ENCODE data around the gene THADA.
"Not testable (repeated sequence)": the region's sequence is repeated elsewhere in the genome, so short reads cannot be mapped to it uniquely, and the experiment has no call there.

THADA gene

DNA sequence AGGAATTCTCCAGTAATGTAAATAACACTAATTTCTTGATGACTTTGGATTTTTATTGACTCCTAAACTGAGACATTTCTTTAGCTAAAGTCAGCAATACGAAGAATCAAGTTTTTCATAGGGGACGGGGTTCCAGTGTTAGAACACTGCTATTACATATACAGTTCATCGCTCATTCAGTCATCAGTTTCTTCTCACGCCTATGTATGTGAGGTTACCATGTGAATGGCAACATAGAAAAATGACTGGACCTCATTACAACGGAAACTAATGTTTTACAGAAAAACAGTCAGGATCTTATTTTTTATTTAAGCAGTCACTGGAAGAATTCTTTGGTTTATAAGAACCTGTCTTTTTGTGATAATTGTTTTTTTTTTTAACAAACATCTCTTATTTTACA lies 56.4 kb downstream of the THADA start:
- no peak for DNase-seq (ENCODE audit: low spot score)

DNA sequence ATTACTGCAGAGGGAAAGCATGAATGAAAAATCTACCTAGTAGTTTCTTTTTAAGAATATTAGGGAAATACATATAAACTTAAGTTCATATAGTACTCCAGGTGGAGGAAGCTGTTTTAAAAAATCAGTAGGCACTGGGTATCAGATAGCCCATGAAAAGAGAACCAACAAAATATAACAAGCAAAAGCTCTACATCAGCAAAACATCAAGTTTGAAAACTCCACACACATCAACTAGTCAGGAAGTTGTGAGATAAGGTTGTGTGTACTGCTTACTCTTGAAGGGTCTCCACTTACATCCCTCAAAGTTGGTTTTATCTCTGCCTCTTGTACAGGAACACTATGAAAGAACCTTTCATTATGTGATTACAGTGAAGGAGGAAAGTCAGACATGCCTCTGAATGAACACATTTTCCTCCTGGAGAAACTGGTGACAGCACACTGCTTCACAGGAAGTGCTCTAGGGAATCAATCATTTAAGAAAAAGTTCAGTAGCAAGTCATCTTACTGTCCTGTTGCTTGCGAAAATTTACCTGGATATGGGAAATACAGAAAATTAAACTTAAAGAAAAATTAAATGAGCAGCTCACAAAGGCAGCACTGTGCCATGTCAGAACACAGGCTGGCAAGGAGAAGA lies 57.7 kb downstream of the THADA start:
- no peak for DNase-seq (ENCODE audit: low spot score)

DNA sequence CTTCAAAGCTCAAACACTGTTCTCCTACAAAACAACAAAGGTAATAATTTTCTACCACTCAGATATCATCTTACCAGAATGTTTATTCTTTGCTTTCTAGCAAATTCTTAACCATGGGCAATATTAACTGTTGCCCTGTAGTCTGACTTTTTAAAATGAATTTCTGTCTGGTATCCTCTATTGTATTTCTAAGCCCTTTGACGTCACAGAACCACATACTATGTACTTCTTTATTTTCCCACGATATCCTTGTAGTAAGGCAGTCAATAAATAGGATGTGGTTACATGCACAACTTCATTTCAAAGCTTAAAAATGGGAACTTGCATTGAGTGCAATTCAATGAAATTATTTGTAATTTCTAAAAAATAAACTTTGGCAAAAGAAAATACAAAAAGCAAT lies 58.7 kb downstream of the THADA start:
- DNase-seq (ENCODE audit: low spot score) = no peak

DNA sequence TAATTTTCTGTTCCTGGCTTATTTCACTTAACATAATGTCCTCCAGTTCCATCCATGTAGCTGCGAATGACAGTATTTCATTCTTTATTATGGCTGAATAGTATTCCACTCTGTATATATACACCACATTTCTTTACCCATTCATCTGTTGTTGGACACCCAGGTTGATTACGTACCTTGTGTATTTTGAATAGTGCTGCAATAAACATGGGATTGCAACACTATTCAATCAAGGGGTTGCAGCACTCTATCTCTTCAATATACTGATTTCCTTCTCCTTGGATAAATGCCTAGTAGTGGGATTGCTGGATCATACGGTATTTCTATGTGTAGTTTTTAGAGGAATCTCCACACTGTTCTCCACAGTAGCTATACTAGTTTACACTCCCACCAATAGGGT lies 61.3 kb downstream of the THADA start:
- DNase-seq (ENCODE audit: low spot score) = no peak

DNA sequence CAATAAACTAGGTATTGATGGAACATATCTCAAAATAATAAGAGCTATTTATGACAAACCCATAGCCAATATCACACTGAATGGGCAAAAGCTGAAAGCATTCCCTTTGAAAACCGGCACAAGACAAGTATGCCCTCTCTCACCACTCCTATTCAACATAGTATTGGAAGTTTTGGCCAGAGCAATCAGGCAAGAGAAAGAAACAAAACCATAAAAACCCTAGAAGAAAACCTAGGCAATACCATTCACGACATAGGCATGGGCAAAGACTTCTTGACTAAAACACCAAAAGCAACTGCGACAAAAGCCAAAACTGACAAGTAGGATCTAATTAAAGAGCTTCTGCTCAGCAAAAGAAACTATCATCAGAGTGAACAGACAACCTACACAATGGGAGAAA lies 63.3 kb downstream of the THADA start:
- DNase-seq (ENCODE audit: low spot score) = not testable (repeated sequence)

DNA sequence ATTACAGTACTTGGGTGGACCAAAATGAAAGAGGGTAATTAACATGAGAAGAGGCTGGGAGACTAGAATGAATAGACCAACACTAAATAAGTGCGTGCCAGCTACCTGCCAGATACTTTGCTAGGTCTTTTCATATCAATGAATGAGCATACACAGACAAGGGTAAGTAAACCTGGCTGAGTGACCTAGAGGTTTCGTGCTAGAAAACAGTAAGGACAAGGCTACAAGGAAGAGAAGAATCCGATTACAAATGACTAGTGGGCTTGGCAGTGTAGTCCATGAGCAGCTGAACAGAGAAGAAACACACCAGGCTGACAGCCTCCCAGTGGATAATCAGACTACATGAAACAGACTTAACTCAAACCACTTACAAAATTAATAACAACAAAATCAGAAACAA lies 64.6 kb downstream of the THADA start:
- DNase-seq (ENCODE audit: low spot score) = no peak

DNA sequence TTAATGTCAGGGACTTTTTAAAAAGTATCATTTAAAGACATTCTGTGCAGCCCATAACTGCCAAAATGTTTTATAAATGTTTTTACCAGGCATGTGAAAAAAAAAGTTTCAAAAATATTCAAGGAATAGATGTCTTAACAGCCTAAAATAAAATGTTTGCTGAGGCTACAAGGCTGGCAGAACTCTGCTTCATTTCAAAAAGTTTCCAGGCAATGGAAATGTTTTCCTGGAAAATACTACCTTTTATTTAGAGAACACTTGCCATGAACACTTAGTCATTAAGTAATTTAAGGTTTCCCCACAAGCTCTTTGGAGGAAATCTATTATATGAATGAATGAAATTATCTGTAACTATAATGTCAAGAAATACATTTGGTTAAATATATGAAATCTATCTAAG lies 68.8 kb downstream of the THADA start:
- DNase-seq (ENCODE audit: low spot score) = no peak

DNA sequence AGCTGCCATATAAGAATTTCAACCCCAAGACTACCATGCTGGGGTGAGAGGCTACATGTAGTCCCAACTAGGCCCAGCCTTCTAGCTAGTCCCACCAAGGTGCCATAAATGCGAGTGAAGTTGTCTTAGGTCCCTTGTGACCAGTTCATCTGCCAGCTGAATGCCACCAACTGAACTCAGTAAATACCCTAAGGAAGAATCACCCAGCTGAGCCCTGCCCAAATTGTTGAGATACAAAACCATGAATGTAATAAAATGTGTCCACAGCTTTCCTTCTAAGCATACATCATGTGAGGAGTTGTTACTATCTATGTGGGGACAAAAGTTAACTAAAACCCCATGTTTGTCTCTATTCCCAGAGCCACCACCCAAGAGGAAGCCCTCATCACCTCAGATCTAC lies 70.3 kb downstream of the THADA start:
- DNase-seq (ENCODE audit: low spot score) = no peak

DNA sequence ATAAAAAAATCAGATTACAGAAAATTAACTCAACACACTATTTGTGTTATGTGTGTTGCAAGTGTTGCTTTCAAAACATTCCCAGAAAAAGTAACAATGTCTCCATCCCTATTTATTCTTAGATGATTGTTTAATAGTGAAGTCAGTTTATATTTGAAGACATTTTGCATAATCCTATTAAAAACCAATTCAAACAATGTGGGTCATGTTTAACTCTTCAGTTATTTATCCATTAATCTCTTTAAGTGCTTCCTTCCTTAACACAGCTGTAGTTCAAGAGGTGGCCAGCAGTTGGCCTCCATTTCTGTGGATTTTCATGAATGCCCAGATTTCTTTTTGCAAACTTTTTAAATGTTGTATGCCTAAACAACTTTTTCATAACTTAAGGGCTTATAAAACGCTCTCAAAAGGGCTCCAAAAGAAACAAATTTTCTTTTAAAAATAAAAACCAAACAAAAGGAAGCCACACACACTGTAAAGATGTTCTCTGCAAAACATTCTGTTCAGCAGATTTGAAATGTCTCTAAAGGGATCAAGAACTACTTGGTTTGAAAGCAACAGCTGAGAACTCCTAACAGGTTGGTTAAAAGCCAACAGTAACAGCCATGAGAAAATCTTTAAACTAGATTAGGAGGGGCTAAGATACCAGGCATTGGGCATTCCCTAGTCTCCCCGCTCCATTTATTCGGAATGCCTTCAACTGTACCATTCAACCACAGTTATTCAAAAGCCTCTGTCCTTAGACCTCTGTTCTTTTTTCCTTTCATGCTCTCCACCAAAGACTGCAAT lies 71.5 kb downstream of the THADA start:
- DNase-seq (ENCODE audit: low spot score) = no peak

DNA sequence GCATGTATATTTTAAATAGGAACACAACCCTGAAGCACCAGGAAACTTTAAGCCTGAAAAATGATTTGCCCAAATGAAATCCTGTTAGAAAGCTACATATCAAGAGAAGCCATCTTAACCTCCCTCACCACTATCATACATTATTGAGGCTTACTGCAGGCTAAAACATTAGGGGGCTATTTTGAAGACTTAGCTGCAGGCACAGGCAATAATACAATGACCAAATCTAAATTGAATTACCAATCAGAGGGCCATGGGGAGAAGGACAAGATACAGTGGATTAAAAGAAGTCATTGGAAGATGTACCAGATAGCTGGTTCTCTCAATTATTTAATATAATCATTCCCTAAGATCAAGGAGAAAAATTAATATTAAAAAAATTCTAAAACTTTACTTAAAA lies 73.7 kb downstream of the THADA start:
- no peak for DNase-seq (ENCODE audit: low spot score)

DNA sequence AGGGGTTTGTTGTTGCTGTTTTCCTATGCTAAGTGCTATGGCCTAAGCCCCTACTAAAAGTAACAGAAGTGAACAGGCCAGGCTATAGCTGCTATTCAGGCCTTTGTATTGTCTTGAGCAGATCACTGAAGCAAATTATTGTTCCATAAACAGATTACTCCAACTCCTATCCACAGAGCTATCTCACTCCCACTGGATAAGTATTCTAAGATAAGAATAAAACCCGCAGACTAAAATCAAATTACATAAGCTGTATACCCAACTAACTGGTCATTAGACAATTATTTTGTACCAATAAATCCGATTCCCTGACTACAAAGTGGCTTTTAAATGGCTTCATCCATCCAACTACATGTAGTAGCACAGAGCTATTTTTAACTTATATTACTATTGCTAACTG lies 74.3 kb downstream of the THADA start:
- no peak for DNase-seq (ENCODE audit: low spot score)

DNA sequence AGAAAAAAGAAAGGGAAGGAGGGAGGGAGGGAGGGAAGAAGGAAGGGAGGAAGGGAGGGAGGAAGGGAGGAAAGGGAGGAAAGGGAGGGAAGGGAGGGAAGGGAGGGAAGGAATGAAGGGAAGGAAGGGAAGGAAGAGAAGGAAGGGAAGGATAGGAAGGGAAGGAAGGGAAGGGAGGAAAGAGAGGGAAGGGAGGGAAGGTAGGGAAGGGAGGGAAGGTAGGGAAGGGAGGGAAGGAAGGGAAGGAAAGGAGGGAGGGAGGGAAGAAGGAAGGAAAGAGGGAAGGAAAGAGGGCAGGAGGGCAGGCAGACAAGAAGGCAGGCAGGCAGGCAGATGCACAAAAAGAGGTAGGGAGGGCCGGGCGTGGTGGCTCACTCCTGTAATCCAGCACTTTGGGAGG lies 74.9 kb downstream of the THADA start:
- no peak for DNase-seq (ENCODE audit: low spot score)

DNA sequence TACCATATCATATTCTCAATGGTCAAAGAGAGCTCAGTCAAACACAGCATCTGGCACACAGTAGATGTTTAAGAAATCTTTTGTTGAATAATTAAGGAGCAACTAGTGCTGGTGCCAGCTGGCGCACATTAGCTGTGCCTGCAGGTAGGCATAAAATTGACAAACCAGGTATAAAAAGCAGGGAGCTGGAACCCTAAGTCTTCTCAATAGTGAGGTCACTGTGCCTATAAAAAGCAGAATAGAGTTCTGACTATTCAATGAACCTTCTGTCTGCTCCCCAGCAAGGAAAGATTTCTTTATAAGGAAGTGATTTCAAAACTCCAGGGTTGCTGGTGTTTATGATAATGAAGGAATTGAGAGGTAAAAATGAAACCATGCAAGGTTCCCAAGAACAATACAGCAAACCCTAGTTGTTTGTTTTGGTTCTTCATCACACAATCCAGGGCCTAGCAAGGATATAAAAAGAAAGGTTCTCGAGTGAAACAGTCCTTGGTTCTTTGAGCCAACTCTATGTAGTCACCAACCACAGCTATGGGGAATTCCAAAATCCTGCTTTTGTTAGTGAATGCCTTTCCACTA lies 76.1 kb downstream of the THADA start:
- no peak for DNase-seq (ENCODE audit: low spot score)

DNA sequence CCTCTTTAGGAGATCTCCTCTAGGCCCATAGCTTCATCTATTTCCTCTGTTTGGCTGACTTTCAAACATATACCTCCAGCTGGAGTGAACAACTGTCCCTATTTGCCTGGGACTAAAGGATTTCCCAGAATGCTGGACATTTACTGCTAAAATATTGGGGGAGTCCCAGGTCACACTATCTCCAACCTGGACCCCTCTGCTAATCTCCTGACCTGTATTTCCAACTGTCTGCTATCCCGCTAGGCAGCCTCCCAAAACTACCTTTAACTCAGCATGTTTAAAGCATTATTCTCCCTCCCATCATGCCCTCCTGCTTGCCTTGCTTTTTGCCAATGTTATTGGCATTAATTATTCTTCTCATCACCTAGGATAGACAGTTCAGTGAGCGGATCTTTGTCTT lies 77.1 kb downstream of the THADA start:
- no peak for DNase-seq (ENCODE audit: low spot score)

DNA sequence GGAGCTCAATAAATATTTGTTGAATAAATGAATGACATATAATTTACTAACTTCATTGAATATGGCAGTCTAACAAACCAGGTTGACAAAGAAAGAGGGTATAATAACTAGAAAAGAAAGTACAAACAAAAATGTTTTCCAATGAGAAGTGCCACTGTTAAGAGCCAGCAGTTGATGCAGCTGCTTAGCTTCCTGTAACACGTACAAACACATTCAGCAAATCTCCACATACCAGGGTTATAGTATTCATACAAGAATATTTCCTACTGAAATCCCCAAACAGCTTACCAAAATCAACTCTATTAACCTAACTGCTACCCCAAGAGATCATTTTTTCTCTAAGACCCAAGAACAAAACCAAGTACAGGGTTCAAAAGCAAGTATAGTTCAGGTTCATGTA lies 77.7 kb downstream of the THADA start:
- no peak for DNase-seq (ENCODE audit: low spot score)

DNA sequence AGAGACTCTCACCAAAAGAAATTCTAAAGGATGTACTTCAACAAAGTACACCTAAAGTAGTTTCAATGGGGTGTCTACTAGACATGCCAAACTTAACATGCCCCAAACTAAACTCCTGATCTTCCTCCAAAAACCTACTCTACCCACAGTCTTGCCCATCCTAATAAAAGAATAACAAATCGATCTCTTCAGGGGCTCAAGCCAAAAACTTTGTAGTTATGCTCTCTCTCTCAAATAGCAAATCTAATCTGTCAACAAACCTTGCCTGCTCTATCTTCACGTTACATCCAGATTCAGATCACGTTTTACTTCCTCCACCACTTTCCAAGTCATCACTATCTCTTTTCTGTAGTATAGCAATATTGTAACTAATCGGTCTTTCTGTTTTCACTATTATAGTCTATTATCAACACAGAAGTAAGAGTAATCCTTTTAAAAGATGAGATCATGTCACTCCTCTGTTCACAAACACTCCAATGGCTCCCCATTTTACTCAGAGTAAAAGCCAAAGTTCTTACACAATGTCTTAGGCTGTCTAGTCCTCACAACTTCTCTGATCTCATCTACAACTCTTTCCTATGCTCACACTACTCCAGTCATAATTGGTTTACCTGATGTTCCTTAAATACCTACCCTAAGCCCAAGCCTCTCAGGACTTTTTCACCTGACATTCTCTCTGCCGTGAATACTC lies 79.9 kb downstream of the THADA start:
- DNase-seq (ENCODE audit: low spot score) = no peak

DNA sequence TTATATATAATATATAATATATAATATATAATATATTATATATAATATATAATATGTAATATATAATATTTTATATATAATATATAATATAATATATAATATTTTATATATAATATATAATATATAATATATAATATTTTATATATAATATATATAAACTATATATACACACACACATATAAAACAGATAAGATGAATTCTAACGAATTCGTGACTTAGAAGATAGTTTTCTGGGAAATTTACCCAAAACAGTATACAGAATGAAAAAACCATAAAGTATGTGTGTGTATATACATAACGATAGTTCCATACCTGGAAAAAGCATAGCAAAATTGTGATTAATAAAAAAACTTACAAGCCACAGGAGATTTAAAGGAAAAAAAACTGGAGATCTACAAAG lies 80.6 kb downstream of the THADA start:
- no peak for DNase-seq (ENCODE audit: low spot score)

DNA sequence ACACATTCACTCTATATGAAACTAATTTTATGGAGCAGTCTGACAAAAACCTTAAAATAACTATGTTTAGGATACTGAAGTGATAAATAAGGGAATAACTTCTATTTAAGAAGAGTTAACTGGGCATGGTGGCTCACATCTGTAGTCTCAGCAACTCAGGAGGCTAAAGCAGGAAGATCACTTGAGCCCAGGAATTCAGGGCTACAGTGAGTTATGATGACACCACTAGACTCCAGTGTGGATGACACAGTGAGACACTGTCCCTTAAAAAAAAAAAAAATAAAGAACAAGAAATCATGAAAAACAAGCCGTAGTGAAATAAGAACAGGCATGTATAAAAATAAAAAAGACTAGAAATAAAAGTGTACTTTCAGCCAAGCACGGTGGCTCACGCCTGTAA lies 82.0 kb downstream of the THADA start:
- no peak for DNase-seq (ENCODE audit: low spot score)

DNA sequence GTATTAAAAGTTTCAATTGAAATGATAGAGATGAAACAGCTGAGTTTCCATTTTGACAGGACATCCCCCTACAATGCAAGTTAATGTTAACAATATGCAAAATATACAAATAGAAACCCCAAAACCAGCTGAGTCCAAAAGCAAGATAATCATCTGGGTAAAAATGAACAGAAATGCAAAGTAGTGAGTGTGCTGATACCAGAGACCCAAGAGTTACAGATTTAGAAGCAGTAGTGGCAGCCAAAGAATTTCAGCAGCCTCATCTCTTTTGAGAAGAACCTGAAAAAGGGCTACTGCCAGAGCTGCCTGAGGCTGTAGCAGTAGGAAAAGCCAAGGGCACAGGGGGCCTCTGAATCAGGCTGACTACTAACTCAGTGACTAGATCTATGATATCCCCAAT lies 82.6 kb downstream of the THADA start:
- DNase-seq (ENCODE audit: low spot score) = no peak

DNA sequence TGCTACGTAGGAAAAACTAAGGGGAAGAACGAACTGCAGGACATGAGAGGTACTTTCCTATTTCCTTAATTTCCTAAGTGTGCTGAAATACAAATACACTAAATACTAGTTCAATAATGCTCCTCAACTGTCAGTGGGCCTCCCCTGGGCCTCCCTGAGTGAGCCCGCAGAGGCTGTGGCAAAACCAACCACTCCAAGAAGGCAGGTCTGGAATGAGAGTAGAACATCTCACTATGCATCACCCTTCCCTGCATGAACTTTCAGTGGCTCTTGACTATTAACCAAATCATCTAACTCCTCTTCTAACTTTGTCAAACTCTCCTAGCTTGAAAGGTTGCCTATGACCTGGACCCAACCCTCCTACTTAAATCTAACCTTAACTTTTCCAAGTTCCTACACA lies 84.6 kb downstream of the THADA start:
- DNase-seq (ENCODE audit: low spot score) = no peak

DNA sequence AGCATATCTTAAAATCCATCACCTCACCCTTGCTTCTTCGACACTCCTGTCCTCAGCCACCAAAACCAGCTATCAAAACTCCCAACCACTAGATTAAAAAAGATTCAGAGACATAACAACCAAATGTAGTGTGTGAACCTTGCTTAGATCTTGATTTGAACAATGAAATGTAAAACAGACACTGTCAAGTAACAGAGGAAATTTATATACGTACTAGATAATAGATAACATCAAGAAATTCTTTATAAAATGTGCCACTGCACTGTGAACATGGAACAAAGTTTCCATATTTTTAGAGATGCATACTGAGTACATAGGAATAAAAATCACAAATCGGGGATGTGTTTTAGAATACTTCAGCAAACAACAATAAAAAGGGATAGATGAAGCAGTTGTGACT lies 86.0 kb downstream of the THADA start:
- DNase-seq (ENCODE audit: low spot score) = no peak

DNA sequence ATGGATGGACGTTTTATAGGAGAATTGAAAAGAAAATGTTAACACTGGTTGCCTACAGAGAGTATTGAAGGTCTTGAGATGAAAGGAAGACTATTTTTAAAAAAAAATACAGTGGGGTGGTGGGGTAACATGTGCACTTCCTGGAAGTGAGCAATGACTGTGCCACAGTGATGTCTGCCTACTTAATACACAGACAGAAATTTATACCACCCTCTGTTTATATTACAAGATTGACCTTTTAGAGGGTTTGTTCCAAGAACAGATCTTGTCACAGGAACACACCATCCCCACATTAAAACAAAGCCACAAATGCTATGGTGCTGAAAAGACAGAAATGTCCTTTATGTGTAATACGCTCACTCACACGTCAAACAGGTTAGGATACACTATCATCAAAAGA lies 87.6 kb downstream of the THADA start:
- DNase-seq (ENCODE audit: low spot score) = peak; percentile 55

DNA sequence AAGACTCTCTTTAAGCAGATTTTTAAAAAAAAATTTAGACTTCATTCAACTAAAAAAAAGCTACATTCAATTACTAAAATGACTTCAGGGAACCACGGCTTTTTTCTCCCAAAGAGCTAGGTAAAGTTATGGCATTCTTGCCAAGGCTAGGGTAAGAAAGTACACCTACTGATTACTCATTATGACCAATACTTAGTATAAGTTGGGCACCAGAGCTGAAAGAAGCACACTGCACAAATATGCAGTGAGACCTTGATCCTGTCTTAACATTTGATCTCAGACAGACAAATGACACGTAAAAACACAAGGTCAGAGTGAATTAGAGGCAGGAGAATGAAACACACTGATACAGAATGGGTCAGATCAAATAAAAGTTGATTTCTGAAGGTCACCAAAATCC lies 88.7 kb downstream of the THADA start:
- no peak for DNase-seq (ENCODE audit: low spot score)
